Transverse colon (tissue), 4 donors: Measurements from ENCODE around the gene SEC22A.

Experiments
- EP300 ChIP-seq: sonication (generic); formaldehyde crosslinking; IDR thresholded peaks from one replicate; pipeline ENCODE4 v1.6.1; 2017; ENCODE audit warnings: antibody characterized with exemption, low read depth
- POLR2A ChIP-seq: fragments of 450-650 bp; IDR thresholded peaks from one replicate; pipeline ENCODE4 v1.6.1; 2016; ENCODE audit warnings: antibody characterized with exemption, mild to moderate bottlenecking, moderate library complexity
- POLR2AphosphoS5 ChIP-seq, 3 donors: sonication (generic); formaldehyde crosslinking; IDR thresholded peaks; one replicate each; pipeline ENCODE4 v1.6.1; 2016; ENCODE audit warnings: antibody characterized with exemption in 3 of 3
- TF ChIP-seq, protein P1 (sequence below), 5 experiments: fragments of 200-600 bp in 3 of 5; fragments of 450-650 bp in 2 of 5; sonication (generic) in 3 of 5; IDR thresholded peaks; 1 replicate in 2 of 5; 2 replicates in 3 of 5; pipeline ENCODE4 v1.5.1; 2016 to 2017; ENCODE audit warnings: antibody characterized with exemption in 5 of 5, inconsistent platforms in 3 of 5, mild to moderate bottlenecking in 2 of 5, moderate library complexity in 1 of 5

DNA sequence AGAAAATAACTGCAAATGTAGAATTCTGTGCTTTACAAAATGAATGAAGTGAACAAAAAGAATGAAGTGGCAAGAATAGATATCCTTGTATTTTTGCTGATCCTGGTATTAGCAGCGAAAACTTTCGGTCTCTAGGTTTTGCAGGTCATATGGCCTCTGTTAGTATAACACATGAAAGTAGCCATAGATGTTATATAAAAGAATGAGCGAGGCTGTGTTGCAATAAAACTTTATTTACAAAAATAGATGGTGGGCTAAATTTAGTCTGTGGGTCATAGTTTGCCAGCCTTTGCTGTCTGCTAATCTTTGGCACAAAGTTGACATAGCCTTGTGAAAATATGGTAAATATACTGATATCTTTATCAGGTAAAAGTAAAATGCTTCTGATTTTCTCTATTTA, 35.2 kb downstream of the SEC22A start:
- TF ChIP-seq, protein P1, sequence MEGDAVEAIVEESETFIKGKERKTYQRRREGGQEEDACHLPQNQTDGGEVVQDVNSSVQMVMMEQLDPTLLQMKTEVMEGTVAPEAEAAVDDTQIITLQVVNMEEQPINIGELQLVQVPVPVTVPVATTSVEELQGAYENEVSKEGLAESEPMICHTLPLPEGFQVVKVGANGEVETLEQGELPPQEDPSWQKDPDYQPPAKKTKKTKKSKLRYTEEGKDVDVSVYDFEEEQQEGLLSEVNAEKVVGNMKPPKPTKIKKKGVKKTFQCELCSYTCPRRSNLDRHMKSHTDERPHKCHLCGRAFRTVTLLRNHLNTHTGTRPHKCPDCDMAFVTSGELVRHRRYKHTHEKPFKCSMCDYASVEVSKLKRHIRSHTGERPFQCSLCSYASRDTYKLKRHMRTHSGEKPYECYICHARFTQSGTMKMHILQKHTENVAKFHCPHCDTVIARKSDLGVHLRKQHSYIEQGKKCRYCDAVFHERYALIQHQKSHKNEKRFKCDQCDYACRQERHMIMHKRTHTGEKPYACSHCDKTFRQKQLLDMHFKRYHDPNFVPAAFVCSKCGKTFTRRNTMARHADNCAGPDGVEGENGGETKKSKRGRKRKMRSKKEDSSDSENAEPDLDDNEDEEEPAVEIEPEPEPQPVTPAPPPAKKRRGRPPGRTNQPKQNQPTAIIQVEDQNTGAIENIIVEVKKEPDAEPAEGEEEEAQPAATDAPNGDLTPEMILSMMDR (IDR thresholded peaks at IDR 0.05): no peak
- TF ChIP-seq POLR2A (no peak), EP300 (no peak), POLR2AphosphoS5 (IDR thresholded peaks at IDR 0.05) (no peak)
